Skeletal muscle satellite cell (primary cell): Measurements from ENCODE around the gene SLC35F1.

Experiments
- H3K27me3 ChIP-seq: 2 replicates; pipeline ENCODE4 v1.7.0; 2013; ENCODE audit warnings: low read length; ENCODE audit not compliant: control insufficient read depth, insufficient read depth
- H3K36me3 ChIP-seq: 2 replicates; pipeline ENCODE4 v1.7.0; 2013; ENCODE audit warnings: mild to moderate bottlenecking, control low read depth, low read length; ENCODE audit not compliant: insufficient read depth
- H3K4me1 ChIP-seq: 2 replicates; pipeline ENCODE4 v1.7.0; 2013; ENCODE audit warnings: low read length; ENCODE audit not compliant: control insufficient read depth, insufficient read depth
- H3K4me2 ChIP-seq: 2 replicates; pipeline ENCODE4 v1.7.0; 2013; ENCODE audit warnings: mild to moderate bottlenecking, low read length
- H3K4me3 ChIP-seq: 2 replicates; pipeline ENCODE4 v1.7.0; 2013; ENCODE audit warnings: low read length
- H3K9ac ChIP-seq: 2 replicates; pipeline ENCODE4 v1.7.0; 2013; ENCODE audit warnings: mild to moderate bottlenecking, low read depth, low read length, moderate library complexity
- H3K9me3 ChIP-seq: replicated peaks from 2 replicates; pipeline ENCODE4 v1.7.0; 2013; ENCODE audit warnings: mild to moderate bottlenecking, control low read depth, low read length

SLC35F1 gene

DNA sequence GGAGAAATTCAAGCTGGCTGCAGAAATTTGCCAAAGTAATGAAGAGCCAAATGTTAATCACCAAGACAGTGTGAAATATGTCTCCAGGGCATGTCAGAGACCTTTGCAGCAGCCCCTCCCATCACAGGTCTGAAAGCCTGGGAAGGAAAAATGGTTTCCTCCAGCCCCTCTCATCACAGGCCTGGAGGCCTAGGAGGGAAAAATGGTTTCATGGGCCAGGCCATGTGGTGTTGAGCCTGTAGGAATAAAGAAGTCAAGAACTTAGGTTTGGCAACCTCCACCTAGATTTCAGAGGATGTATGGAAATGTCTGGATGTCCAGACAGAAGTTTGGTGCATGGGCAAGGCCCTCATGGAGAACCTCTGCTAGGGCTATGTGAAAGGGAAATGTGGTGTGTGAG, 185.0 kb downstream of the SLC35F1 start:
- Histone ChIP-seq H3K9ac (no peak overlapping the region), H3K4me1 (no peaks in the 10 kb centered on the region), H3K4me3 (no peak overlapping the region), H3K27me3 (no peaks in the 10 kb centered on the region), H3K4me2 (no peak overlapping the region), H3K36me3 (no peaks in the 10 kb centered on the region), H3K9me3 (no peaks in the 10 kb centered on the region)

DNA sequence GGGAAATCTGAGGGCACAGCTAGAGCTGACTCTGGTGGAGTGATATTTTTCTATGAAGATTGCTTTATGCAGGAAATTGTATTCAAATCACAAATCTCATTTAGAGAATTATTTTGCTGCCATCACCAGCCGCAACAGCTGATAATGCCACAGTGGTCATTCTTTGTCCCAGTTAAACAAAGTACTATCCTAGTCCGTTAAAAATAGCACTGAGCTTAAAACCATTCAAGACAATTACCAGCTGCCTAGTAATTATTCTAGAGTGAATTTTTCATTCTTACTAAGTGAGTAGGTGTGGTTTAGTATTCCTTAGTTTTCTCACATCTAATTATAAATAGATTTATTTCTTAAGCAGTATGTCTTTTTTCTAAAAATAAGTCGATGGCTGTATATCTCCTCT, 190.5 kb downstream of the SLC35F1 start:
- Histone ChIP-seq H3K4me3 (no peak overlapping the region), H3K27me3 (no peaks in the 10 kb centered on the region), H3K36me3 (no peaks in the 10 kb centered on the region)

DNA sequence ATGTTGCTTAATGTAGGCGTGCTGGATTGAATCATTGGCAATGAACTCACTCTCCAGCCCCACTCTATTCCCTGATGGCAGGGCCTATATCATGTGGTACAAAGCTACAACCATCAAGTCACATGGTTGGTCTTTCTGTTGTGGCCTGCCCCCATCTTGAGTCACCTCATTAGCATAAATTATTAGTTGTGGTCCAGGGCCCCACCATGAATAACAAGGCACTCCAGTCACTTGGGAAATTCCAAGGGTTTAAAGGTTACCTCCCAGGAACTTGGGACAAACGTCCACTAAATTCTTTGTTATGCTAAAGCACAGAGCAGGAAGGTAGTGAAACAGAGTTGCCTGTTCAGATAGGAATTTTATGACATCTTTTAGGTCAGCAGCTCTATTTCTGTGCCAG, 193.7 kb downstream of the SLC35F1 start:
- H3K9ac ChIP-seq: no peak overlapping the region
- no peak overlapping the region for H3K4me2 ChIP-seq
- H3K9me3 ChIP-seq: no peaks in the 10 kb centered on the region
- peaks cover 5% of the 10 kb centered on the region for H3K27me3 ChIP-seq
- no peak overlapping the region for H3K4me3 ChIP-seq
- H3K4me1 ChIP-seq: no peaks in the 10 kb centered on the region
- H3K36me3 ChIP-seq: no peaks in the 10 kb centered on the region

More for the DNA sequence above, 190.5 kb downstream of the SLC35F1 start:
- Histone ChIP-seq H3K4me1 (no peaks in the 10 kb centered on the region), H3K9me3 (no peaks in the 10 kb centered on the region), H3K9ac (no peak overlapping the region), H3K4me2 (no peak overlapping the region)

DNA sequence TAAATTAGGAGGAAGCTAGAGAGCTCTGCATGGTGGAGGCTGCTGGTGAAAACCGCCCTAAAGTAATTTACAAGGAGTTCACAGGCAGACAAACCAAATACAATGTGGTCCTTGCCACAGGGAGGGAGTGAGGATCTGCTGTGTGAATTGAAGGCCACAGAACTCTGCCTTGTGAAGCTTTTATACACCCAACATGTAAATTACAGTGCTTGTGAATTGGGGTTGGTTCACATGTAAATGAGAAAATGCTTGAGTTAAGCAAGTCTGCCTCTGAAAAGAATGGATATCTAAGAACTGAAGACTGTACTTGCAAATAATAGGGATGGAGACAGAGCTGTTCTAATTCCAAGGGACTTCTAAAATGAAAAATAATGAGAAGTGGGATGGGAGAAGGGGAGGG, 194.2 kb downstream of the SLC35F1 start:
- no peaks in the 10 kb centered on the region for H3K36me3 ChIP-seq
- H3K4me1 ChIP-seq: no peaks in the 10 kb centered on the region

GRCh38 chr6:118101831-118102345, 194.8 kb downstream of the SLC35F1 start:
- no peaks in the 10 kb centered on the region for H3K9me3 ChIP-seq

More for the DNA sequence above, 194.2 kb downstream of the SLC35F1 start:
- H3K4me3 ChIP-seq: no peak overlapping the region
- no peak overlapping the region for H3K4me2 ChIP-seq
- H3K9me3 ChIP-seq: no peaks in the 10 kb centered on the region
- H3K9ac ChIP-seq: no peak overlapping the region
- peaks cover 5% of the 10 kb centered on the region for H3K27me3 ChIP-seq

DNA sequence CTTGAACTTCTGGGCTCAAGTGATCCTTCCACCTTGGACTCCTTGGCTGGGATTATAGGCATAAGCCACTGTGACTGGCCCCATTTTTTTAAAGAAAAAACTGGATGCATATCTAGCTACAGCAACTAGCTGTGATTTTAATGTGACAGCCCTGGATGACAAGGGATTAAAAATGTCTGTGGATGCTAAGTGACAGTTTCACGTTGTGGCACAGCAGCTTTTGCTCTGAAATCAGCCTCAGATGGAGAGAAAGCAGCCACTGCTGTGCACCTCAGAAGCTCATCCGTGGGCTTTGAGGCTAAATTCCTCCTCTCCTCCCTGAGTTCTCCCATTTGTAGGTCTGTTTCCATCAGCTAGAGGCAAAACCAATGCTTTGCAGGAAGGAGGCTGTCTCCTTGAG, 195.3 kb downstream of the SLC35F1 start:
- H3K4me3 ChIP-seq: no peak overlapping the region
- H3K4me1 ChIP-seq: no peaks in the 10 kb centered on the region

More at GRCh38 chr6:118101831-118102345, 194.8 kb downstream of the SLC35F1 start:
- H3K9ac ChIP-seq: no peak overlapping the region
- H3K4me1 ChIP-seq: no peaks in the 10 kb centered on the region
- no peak overlapping the region for H3K4me2 ChIP-seq
- no peak overlapping the region for H3K4me3 ChIP-seq
- H3K27me3 ChIP-seq: peaks cover 5% of the 10 kb centered on the region
- H3K36me3 ChIP-seq: no peaks in the 10 kb centered on the region

DNA sequence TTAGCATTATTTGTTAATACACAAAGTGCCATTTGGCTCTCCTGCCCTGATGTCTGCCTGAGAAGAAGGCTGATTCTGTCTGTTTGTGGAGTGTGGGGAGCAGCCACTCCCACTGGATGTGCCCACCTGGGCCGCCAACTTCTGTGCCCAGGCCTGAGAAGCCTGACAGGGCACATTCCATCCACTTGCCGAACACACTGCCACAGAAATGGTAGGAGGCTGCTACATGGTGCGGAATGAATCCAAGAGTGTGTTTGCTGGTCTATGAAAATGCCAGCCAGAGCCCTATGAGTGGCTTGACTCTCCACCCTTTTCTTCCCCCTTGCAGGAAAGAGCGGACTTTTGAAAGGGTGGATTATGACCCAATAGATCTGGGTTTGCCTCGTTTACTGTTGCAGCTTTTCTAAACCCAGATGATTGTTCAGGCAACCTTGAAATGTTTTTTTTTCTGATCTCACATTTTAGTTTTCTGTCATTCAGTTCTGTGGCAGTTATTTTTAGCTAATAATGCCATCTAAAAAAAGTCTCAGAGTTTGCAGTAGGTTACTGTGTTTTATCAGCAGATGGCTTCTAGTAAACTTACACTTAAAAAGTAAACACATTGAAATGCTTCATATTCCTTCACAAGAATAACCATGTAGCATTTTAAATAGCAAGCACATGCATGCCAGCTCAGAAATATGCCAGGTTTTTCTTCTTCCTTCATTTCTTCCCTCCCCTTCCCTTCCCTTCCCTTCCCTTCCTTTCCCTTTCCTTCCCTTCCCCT, 196.5 kb downstream of the SLC35F1 start:
- no peaks in the 10 kb centered on the region for H3K4me1 ChIP-seq
- no peak overlapping the region for H3K4me3 ChIP-seq
- peaks cover 5% of the 10 kb centered on the region for H3K27me3 ChIP-seq
- H3K36me3 ChIP-seq: no peaks in the 10 kb centered on the region
- H3K9ac ChIP-seq: no peak overlapping the region
- no peaks in the 10 kb centered on the region for H3K9me3 ChIP-seq
- no peak overlapping the region for H3K4me2 ChIP-seq

More for the DNA sequence above, 195.3 kb downstream of the SLC35F1 start:
- no peaks in the 10 kb centered on the region for H3K36me3 ChIP-seq
- H3K9me3 ChIP-seq: no peaks in the 10 kb centered on the region
- peaks cover 5% of the 10 kb centered on the region for H3K27me3 ChIP-seq
- H3K9ac ChIP-seq: no peak overlapping the region
- H3K4me2 ChIP-seq: no peak overlapping the region

DNA sequence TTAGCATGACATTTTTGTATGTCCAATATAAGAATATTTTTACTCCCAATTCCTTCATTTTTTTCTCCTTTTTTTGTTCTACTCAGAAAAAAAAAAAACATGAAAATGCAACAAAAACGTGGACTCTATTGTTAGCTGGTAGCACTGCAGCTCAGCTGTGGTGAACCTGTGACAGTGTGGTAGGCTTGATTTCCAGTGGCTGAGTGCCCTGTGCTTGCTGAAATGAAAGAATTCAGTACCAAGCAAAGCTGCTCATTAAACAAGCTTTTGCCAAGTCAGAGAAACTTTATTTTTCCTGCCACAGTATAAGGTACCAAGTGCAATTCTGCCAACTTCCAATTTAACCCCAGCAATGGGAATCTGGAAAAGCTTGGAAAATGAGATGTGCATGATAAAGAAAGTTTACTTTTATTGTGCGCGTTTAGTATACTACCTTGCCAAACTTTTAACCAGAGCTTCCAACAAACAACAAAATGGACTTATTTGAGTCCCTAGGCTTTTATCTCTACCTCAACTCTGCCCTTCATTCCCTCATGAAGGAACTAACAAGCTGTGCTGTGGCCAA, 215.2 kb downstream of the SLC35F1 start:
- Histone ChIP-seq H3K4me2 (no peak overlapping the region), H3K9me3 (no peaks in the 10 kb centered on the region), H3K36me3 (no peaks in the 10 kb centered on the region), H3K9ac (no peak overlapping the region), H3K27me3 (no peaks in the 10 kb centered on the region), H3K4me3 (no peak overlapping the region), H3K4me1 (no peaks in the 10 kb centered on the region)

DNA sequence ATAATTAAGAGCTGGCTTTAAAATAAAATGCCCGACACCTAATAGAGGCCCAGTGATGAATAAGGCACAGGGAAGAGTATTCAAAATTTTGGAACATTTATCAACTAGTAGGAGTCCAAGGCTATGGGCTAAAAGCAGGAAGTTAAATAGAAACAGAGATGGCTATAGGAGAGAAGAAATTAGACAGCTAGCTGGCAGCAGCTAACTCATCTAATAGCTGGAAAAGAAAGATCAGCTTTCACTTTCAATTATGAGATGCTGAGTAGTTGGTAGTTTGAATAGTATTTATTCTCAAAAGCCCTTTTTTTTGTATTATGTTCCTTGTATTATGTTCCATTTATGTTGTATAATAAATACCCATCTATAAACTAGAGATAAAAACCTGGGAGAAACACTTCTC, 215.7 kb downstream of the SLC35F1 start:
- Histone ChIP-seq H3K9ac (no peak overlapping the region), H3K4me1 (no peaks in the 10 kb centered on the region), H3K9me3 (no peaks in the 10 kb centered on the region)

GRCh38 chr6:118123503-118124037, 216.5 kb downstream of the SLC35F1 start:
- Histone ChIP-seq H3K4me2 (no peak overlapping the region), H3K36me3 (no peaks in the 10 kb centered on the region), H3K4me1 (no peaks in the 10 kb centered on the region), H3K9me3 (no peaks in the 10 kb centered on the region), H3K4me3 (no peak overlapping the region), H3K9ac (no peak overlapping the region), H3K27me3 (no peaks in the 10 kb centered on the region)

More for the DNA sequence above, 215.7 kb downstream of the SLC35F1 start:
- Histone ChIP-seq H3K27me3 (no peaks in the 10 kb centered on the region), H3K4me2 (no peak overlapping the region), H3K4me3 (no peak overlapping the region), H3K36me3 (no peaks in the 10 kb centered on the region)

GRCh38 chr6:118124851-118125250, 217.8 kb downstream of the SLC35F1 start:
- Histone ChIP-seq H3K4me2 (no peak overlapping the region), H3K9me3 (no peaks in the 10 kb centered on the region), H3K36me3 (no peaks in the 10 kb centered on the region), H3K9ac (no peak overlapping the region), H3K4me3 (no peak overlapping the region), H3K4me1 (no peaks in the 10 kb centered on the region), H3K27me3 (no peaks in the 10 kb centered on the region)
